Thyroid gland (tissue), 4 donors: ENCODE measurements around the gene YTHDF1. TPM values are rescaled to one million over a fixed set of nuclear protein-coding genes. Genes with fewer than 3 reads are reported as not detected.

ENCODE experiments used
- DNase-seq, 2 donors: peaks; one replicate each; pipeline ENCODE4 v3.0.0-alpha.2; 2019
- H3K27ac ChIP-seq, 3 donors: fragments of 200-600 bp; sonication (generic); 1 replicate in 2 of 3; 2 replicates in 1 of 3; pipeline ENCODE4 v1.5.1; 2016 to 2019; ENCODE audit warnings: mild to moderate bottlenecking in 1 of 3, moderate library complexity in 1 of 3
- H3K27me3 ChIP-seq: fragments of 200-600 bp; sonication (generic); one replicate; pipeline ENCODE4 v1.5.1; 2019
- H3K36me3 ChIP-seq, 2 donors: fragments of 200-600 bp; sonication (generic); one replicate each; pipeline ENCODE4 v1.5.1; 2016 to 2019
- H3K4me1 ChIP-seq, 2 donors: fragments of 200-600 bp; sonication (generic); one replicate each; pipeline ENCODE4 v1.5.1; 2017 to 2019
- H3K4me3 ChIP-seq, 3 donors: fragments of 200-600 bp; sonication (generic); replicated peaks in 1 of 3; 1 replicate in 2 of 3; 2 replicates in 1 of 3; pipeline ENCODE4 v1.5.1; 2016; ENCODE audit warnings: mild to moderate bottlenecking in 1 of 3
- H3K9me3 ChIP-seq: fragments of 200-600 bp; sonication (generic); one replicate; pipeline ENCODE4 v1.5.1; 2017
- POLR2A ChIP-seq, 2 donors: fragments of 450-650 bp; IDR thresholded peaks; one replicate each; pipeline ENCODE4 v1.6.1; 2017; ENCODE audit warnings: antibody characterized with exemption in 2 of 2, mild to moderate bottlenecking in 2 of 2, moderate library complexity in 1 of 2
- WGBS, 2 donors: methylation state at CpG; one replicate each; pipeline ENCODE4 v1.1.5; 2017; 5-methylcytosine and 5-hydroxymethylcytosine counted together
- intact Hi-C: fragments of 100-400 bp; cut with DNase I; formaldehyde crosslinking; loops from one replicate; pipeline ENCODE4 v1.15.1; 2023
- total RNA-seq, 4 donors: library from RNA; depleted of rRNA; stranded (reverse); fragments of >200 nt; gene quantifications; one replicate each; pipeline ENCODE4 v1.2.3, GENCODE V29; 2016
- TF ChIP-seq, protein P1 (sequence below), 6 experiments: fragments of 200-600 bp in 3 of 6; fragments of 450-650 bp in 3 of 6; sonication (generic) in 3 of 6; IDR thresholded peaks; one replicate each; pipeline ENCODE4 v1.5.1; 2016 to 2019; ENCODE audit warnings: antibody characterized with exemption in 6 of 6, mild to moderate bottlenecking in 2 of 6, inconsistent platforms in 1 of 6, moderate library complexity in 1 of 6

YTHDF1 gene
- total RNA-seq, 4 donors from 2014 or later = 41.3 to 54.2 (median 43.4) TPM

DNA sequence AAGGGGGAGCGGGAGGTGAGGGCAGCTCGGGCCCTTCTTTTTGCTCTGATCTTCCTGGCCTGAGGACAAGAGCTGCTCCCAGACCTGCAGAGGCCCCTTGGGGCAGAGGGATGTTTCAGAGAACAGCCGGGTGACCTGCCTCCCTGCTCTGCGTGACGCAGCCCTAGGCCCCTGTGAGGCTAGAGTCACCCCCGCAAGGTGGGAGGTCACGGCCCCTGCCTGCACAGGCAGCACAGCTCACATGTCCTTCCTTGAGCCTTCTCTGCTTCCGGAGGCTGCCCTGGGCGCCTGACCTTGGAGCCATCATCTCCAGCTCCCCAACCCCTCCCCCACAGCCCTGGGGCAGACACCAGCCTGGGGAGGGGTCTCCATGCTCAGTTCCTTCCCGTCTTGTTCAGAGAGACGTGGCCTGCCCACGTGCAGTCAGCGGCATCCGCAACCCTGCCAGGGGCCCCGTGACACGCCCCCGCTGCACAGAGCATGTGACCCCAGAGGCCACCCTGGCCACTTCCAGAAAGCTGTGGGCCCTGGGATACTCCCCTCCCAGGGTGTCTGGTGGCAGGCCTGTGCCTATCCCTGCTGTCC is 19.6 kb upstream of the YTHDF1 start, which contains the start of gene BIRC7:
Gene BIRC7, plus strand, starts transcription at position 507 of the 585 bp plus-strand sequence. CDS start 192 bp downstream, outside the sequence.
- TF ChIP-seq POLR2A (IDR thresholded peaks at IDR 0.05) = no peak
- TF ChIP-seq, protein P1, sequence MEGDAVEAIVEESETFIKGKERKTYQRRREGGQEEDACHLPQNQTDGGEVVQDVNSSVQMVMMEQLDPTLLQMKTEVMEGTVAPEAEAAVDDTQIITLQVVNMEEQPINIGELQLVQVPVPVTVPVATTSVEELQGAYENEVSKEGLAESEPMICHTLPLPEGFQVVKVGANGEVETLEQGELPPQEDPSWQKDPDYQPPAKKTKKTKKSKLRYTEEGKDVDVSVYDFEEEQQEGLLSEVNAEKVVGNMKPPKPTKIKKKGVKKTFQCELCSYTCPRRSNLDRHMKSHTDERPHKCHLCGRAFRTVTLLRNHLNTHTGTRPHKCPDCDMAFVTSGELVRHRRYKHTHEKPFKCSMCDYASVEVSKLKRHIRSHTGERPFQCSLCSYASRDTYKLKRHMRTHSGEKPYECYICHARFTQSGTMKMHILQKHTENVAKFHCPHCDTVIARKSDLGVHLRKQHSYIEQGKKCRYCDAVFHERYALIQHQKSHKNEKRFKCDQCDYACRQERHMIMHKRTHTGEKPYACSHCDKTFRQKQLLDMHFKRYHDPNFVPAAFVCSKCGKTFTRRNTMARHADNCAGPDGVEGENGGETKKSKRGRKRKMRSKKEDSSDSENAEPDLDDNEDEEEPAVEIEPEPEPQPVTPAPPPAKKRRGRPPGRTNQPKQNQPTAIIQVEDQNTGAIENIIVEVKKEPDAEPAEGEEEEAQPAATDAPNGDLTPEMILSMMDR (IDR thresholded peaks at IDR 0.05) = no peak
- Histone ChIP-seq H3K27me3 (no peaks in the 10 kb centered on the region), H3K4me3 (no peak within 1 kb of the TSS), H3K9me3 (no peaks in the 10 kb centered on the region), H3K36me3 (no peaks in the 10 kb centered on the region), H3K27ac (no peak within 1 kb of the TSS), H3K4me1 (peaks cover 7 to 18% of the 10 kb centered on the region in 2 donors)
- DNase-seq = no peak
- WGBS, 2 donors = 66 to 96% methylated on average over 5 to 15 of the region's 17 CpGs
- intact Hi-C loops = loop anchor here (5.0 kb wide), 1 partner anchor 48 kb away; no protein-coding TSS in a partner anchor

DNA sequence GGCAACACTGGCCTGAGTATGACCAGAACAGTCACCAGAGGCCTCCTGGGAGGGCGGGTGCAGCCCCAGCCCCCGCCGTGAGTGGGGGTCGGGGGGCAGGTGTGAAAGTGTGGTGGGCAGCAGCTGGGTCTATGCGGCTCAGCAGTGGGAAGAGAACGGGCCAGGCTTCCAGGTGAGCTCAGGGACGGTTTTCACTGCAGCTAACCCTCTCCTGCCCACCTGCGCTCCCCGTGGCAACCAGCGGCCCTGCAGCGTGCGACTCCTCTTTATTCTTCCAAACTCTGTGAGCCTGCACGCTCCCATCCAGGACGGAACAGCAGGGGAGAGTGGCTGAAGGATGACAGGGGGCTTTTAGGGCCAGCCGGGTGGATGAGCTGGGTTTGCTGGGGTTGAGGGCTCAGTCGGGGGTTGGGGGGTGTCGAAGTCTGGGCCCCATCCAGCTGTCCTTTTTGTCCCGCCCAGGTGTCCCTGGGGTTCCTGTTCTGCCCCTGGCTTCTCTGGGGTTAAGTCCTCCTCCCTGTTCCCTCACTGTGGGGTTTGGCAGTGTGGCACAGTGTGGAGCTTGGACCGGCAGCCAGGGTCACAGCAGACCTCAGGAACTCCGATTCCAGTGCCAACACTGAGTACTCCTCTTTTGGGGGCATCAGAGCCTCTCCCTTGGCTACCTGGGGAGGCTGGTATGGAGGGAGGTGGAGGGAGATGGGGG is 18.9 kb upstream of the YTHDF1 start:
- peak; percentile 61 to 70 for DNase-seq
- Histone ChIP-seq H3K27me3 (no peaks in the 10 kb centered on the region), H3K36me3 (no peaks in the 10 kb centered on the region), H3K4me3 (no peak overlapping the region), H3K4me1 (peaks cover under 1 to 12% of the 10 kb centered on the region in 2 donors), H3K27ac (no peak overlapping the region), H3K9me3 (no peaks in the 10 kb centered on the region)
- intact Hi-C loops = loop anchor here (5.0 kb wide), 1 partner anchor 48 kb away; no protein-coding TSS in a partner anchor
- TF ChIP-seq, protein P1 (IDR thresholded peaks at IDR 0.05) = peak in 5 of 6 experiments; percentile 55 to 79 (median 72)
- no peak for TF ChIP-seq POLR2A (IDR thresholded peaks at IDR 0.05)
- 14 to 15% methylated on average over 13 to 14 of the region's 20 CpGs for WGBS, 2 donors

DNA sequence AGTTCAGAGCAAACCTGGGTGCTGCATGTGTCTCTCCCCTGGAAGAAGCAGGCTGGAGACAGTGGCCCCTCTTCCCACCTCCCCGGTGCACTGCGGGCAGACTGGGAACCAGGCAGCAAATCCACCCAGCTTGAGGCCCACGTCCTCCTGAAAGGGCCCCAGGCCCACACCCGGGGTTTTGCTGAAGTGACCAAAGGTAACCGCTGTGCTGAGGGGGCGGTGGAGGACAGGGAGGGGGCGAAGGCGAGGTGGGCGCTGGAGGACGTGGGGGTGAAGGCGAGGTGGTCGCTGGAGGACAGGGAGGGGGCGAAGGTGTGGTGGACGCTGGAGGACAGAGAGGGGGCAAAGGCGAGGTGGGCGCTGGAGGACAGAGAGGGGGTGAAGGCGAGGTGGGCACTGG is 18.0 kb upstream of the YTHDF1 start:
- Histone ChIP-seq H3K27me3 (no peaks in the 10 kb centered on the region), H3K36me3 (no peaks in the 10 kb centered on the region), H3K4me3 (no peak overlapping the region), H3K4me1 (peaks cover 0 to 9% of the 10 kb centered on the region in 2 donors), H3K27ac (no peak overlapping the region), H3K9me3 (no peaks in the 10 kb centered on the region)
- TF ChIP-seq, protein P1 (IDR thresholded peaks at IDR 0.05) = no peak
- no peak for TF ChIP-seq POLR2A (IDR thresholded peaks at IDR 0.05)
- intact Hi-C loops = no loop called here
- DNase-seq = no peak
- WGBS, 2 donors = 84 to 86% methylated on average over 14 to 16 of the region's 17 CpGs

DNA sequence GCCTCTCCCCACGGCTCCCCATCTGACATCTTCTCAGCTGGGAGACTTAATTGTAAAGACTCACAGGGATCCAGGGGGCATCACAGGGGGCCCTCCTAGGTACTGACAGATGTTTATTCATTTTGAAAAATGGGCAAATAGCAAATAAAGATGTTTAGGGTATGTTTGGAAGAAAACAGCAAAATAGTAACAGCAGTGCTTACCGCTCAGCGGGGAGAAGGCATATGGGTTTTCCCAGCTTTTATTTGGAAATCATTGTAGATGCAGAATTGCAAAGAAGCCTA is 17.1 kb upstream of the YTHDF1 start:
- H3K27me3 ChIP-seq = no peaks in the 10 kb centered on the region
- intact Hi-C loops = no loop called here
- no peak for DNase-seq
- H3K36me3 ChIP-seq = no peaks in the 10 kb centered on the region
- no peaks in the 10 kb centered on the region for H3K9me3 ChIP-seq
- TF ChIP-seq, protein P1 (IDR thresholded peaks at IDR 0.05) = no peak
- TF ChIP-seq POLR2A (IDR thresholded peaks at IDR 0.05) = no peak
- H3K4me1 ChIP-seq = peaks cover 0 to 9% of the 10 kb centered on the region in 2 donors
- H3K27ac ChIP-seq = no peak overlapping the region
- 62 to 86% methylated on average over 3 of the region's 3 CpGs for WGBS, 2 donors
- no peak overlapping the region for H3K4me3 ChIP-seq
